K562 (cell line): ENCODE measurements around the gene DALRD3. TPM values are rescaled to one million over a fixed set of nuclear protein-coding genes. Genes with fewer than 3 reads are reported as not detected.
A peak's percentile ranks its signal among the peaks of the same experiment; 100 is the strongest.

ENCODE experiments used
- ATAC-seq: fragments of 200-7000 bp; cut with Tn5 transposase; 3 replicates; pipeline ENCODE4 v1.9.1; 2020; ENCODE audit warnings: moderate library complexity
- BruUV-seq: library from RNA; stranded (reverse); fragments of 400-500 nt; replicated peaks from 2 replicates; lab custom pipeline; 2021; lab: Mats Ljungman, UMichigan
- CTCF ChIA-PET: fragments of 300-600 bp; formaldehyde crosslinking; extraction: SDS; loops from one replicate; lab custom pipeline; 2021; ENCODE audit warnings: low intra/inter-chr PET ratio; lab: Yijun Ruan, JAX
- POLR2A ChIA-PET: fragments of 300-600, 350-650 bp; sonication (Branson Sonifier 250); formaldehyde crosslinking; extraction: SDS; loops from one replicate; lab custom pipeline; 2021; ENCODE audit warnings: antibody characterized with exemption, inconsistent platforms; lab: Yijun Ruan, JAX
- DNase-seq, 4 experiments: peaks; one replicate each; pipeline versions ENCODE4 v3.0.0 to v3.0.0-alpha.2; 2011 to 2018; ENCODE audit warnings: low spot score in 3 of 4, mixed read lengths in 3 of 4; ENCODE audit errors: extremely low read depth in 1 of 4
- FAIRE-seq: peaks from 2 replicates; lab custom pipeline; 2011; peaks lifted over from hg19 to GRCh38; lab: Jason Lieb, UNC
- H2AFZ ChIP-seq: 2 replicates; pipeline ENCODE4 v1.6.0; 2011; ENCODE audit warnings: low read depth, low read length, control low read depth, inconsistent platforms
- H3K27ac ChIP-seq: fragments of 200-600 bp; 3 replicates; pipeline ENCODE4 v1.8.0; 2011; ENCODE audit warnings: low read depth, mild to moderate bottlenecking, control low read depth, inconsistent platforms, low read length, moderate library complexity, mixed read lengths; ENCODE audit errors: extremely low read depth
- H3K27me3 ChIP-seq, 2 experiments: fragments of 300-600 bp in 1 of 2; 2 replicates in 1 of 2; 3 replicates in 1 of 2; pipeline versions ENCODE4 v1.6.0 to v1.8.0; 2011; ENCODE audit warnings: inconsistent platforms in 2 of 2, low read length in 2 of 2, mild to moderate bottlenecking in 1 of 2, mixed read lengths in 1 of 2, moderate library complexity in 1 of 2; ENCODE audit not compliant: control insufficient read depth in 2 of 2, insufficient read depth in 2 of 2
- H3K36me3 ChIP-seq: fragments of 300-600 bp; 3 replicates; pipeline ENCODE4 v1.8.0; 2011; ENCODE audit warnings: mild to moderate bottlenecking, low read length, inconsistent platforms; ENCODE audit not compliant: control insufficient read depth, insufficient read depth
- H3K4me1 ChIP-seq, 2 experiments: fragments of 200-600 bp in 1 of 2; replicated peaks in 1 of 2; 2 replicates in 1 of 2; 3 replicates in 1 of 2; pipeline versions ENCODE4 v1.5.1 to v1.8.0; 2011; ENCODE audit warnings: inconsistent platforms in 2 of 2, low read length in 2 of 2, mild to moderate bottlenecking in 1 of 2, mixed read lengths in 1 of 2, moderate library complexity in 1 of 2; ENCODE audit not compliant: control insufficient read depth in 2 of 2, insufficient read depth in 2 of 2
- H3K4me2 ChIP-seq: 2 replicates; pipeline ENCODE4 v1.6.1; 2011; ENCODE audit warnings: low read length, control low read depth, inconsistent platforms, mixed read lengths; ENCODE audit not compliant: insufficient read depth
- H3K4me3 ChIP-seq: fragments of 200-600 bp; sonication (generic), shearing (Covaris generic); 2 replicates; pipeline ENCODE4 v1.5.1; 2016; ENCODE audit warnings: control low read depth, inconsistent platforms
- H3K79me2 ChIP-seq: fragments of 200-600 bp; 3 replicates; pipeline ENCODE4 v1.8.0; 2011; ENCODE audit warnings: low read length, inconsistent platforms; ENCODE audit not compliant: control insufficient read depth, insufficient read depth
- H3K9ac ChIP-seq, 2 experiments: 2 replicates each; pipeline versions ENCODE4 v1.6.0 to v1.6.1; 2011; ENCODE audit warnings: low read depth in 2 of 2, low read length in 2 of 2, control low read depth in 1 of 2, inconsistent platforms in 1 of 2, mild to moderate bottlenecking in 1 of 2, mixed read lengths in 1 of 2; ENCODE audit not compliant: insufficient read depth in 1 of 2
- H3K9me1 ChIP-seq: one replicate; pipeline ENCODE4 v1.6.0; 2011; ENCODE audit warnings: inconsistent platforms, mild to moderate bottlenecking, low read length, moderate library complexity; ENCODE audit not compliant: control insufficient read depth, insufficient read depth
- H3K9me3 ChIP-seq: replicated peaks from 2 replicates; pipeline ENCODE4 v1.5.1; 2011; ENCODE audit warnings: low read depth, low read length, inconsistent platforms; ENCODE audit not compliant: control insufficient read depth, insufficient read depth
- H4K20me1 ChIP-seq: replicated peaks from 2 replicates; pipeline ENCODE4 v1.6.1; 2011; ENCODE audit warnings: low read length, inconsistent platforms, mixed read lengths; ENCODE audit not compliant: control insufficient read depth, insufficient read depth
- E2F3 ChIP-seq: fragments of 250-450 bp; sonication (Bioruptor Pico); IDR thresholded peaks from 2 replicates; pipeline ENCODE4 v1.4.0; 2020; ENCODE audit warnings: mild to moderate bottlenecking
- GABPA ChIP-seq: fragments of 200-800 bp; sonication (Bioruptor generic); conservative IDR thresholded peaks from 2 replicates; pipeline ENCODE4 v1.6.1; 2016; ENCODE audit warnings: low read depth, missing genetic modification characterization, missing compliant biosample characterization
- GATA2 ChIP-seq: sonication (generic); formaldehyde crosslinking; IDR thresholded peaks from 2 replicates; pipeline ENCODE4 v1.4.0; 2020; ENCODE audit warnings: mild to moderate bottlenecking, missing genetic modification reagents
- HCFC1 ChIP-seq: IDR thresholded peaks from 2 replicates; pipeline ENCODE4 v1.6.1; 2012; ENCODE audit warnings: low read depth, low read length, improper control_type of control experiment
- NFIC ChIP-seq: fragments of 450-650 bp; IDR thresholded peaks from 2 replicates; pipeline ENCODE4 v1.6.1; 2017; ENCODE audit warnings: mild to moderate bottlenecking, inconsistent platforms
- OTX1 ChIP-seq: fragments of 450-650 bp; formaldehyde crosslinking; IDR thresholded peaks from 2 replicates; pipeline ENCODE4 v1.4.0; 2022; ENCODE audit warnings: mild to moderate bottlenecking
- PRDM10 ChIP-seq: fragments of 450-650 bp; IDR thresholded peaks from 2 replicates; pipeline ENCODE4 v1.6.1; 2018; ENCODE audit not compliant: partially characterized antibody
- SRSF9 ChIP-seq: fragments of 200-400 bp; formaldehyde crosslinking; IDR thresholded peaks from 2 replicates; pipeline ENCODE4 v1.6.1; 2017; ENCODE audit warnings: low read depth, low read length, borderline replicate concordance
- TAL1 ChIP-seq: fragments of 450-650 bp; IDR thresholded peaks from 2 replicates; pipeline ENCODE4 v1.6.1; 2016; ENCODE audit warnings: mild to moderate bottlenecking
- TCF3 ChIP-seq: sonication (generic); formaldehyde crosslinking; IDR thresholded peaks from 2 replicates; pipeline ENCODE4 v1.4.0; 2020; ENCODE audit warnings: mild to moderate bottlenecking, missing genetic modification reagents
- TGIF2 ChIP-seq: sonication (generic); formaldehyde crosslinking; IDR thresholded peaks from 2 replicates; pipeline ENCODE4 v1.8.1; 2022; ENCODE audit warnings: mild to moderate bottlenecking, missing genetic modification reagents, moderate library complexity
- ZNF311 ChIP-seq: fragments of 250-450 bp; sonication (Bioruptor Pico); IDR thresholded peaks from 2 replicates; pipeline ENCODE4 v1.4.0; 2020; ENCODE audit warnings: mild to moderate bottlenecking, moderate library complexity
- WGBS: fragments of 100-300 bp; shearing (Covaris generic); methylation state at CpG from one replicate; pipeline ENCODE4 v1.1.6; 2016; ENCODE audit warnings: low coverage, mixed read lengths; ENCODE audit not compliant: insufficient coverage; ENCODE audit errors: missing lambda C conversion rate; 5-methylcytosine and 5-hydroxymethylcytosine counted together
- in situ Hi-C: fragments of 300-500 bp; cut with MboI; formaldehyde crosslinking; loops from 4 replicates; pipeline ENCODE4 v1.15.0; 2018; ENCODE audit warnings: inconsistent platforms, mixed read lengths
- intact Hi-C: fragments of 100-400 bp; cut with micrococcal nuclease; formaldehyde crosslinking; loops from 2 replicates; pipeline ENCODE4 v1.14.2; 2022
- polyA plus RNA-seq, 8 experiments: library from polyadenylated mRNA; depleted of rRNA in 4 of 8; stranded (reverse) in 5 of 8; unstranded in 3 of 8; fragments of >200 nt; fragmentation: Nextera tagmentation in 2 of 8; fragmentation: Illumina TruSeq in 1 of 8; extraction: Ambion mirVana in 2 of 8; extraction: Trizol in 1 of 8; gene quantifications; 2 replicates each; pipeline versions ENCODE4 v1.2.1 to v1.2.3, GENCODE V29; 2011 to 2014; ENCODE audit warnings: inconsistent platforms in 1 of 8, missing spikeins in 1 of 8
- total RNA-seq, 7 experiments: library from RNA; depleted of rRNA in 6 of 7; stranded (reverse); fragments of >200 nt in 6 of 7; fragmentation: Illumina TruSeq in 2 of 7; extraction: Trizol in 2 of 7; gene quantifications; 2 replicates each; pipeline versions ENCODE4 v1.2.1 to v1.2.3, GENCODE V29; 2011 to 2021; ENCODE audit warnings: low replicate concordance in 1 of 7
- TF ChIP-seq, protein P1 (sequence below): fragments of 200-800 bp; sonication (Bioruptor generic); IDR thresholded peaks from 2 replicates; pipeline ENCODE4 v1.6.1; 2017; ENCODE audit warnings: missing genetic modification characterization, missing compliant biosample characterization
- TF ChIP-seq, protein P2 (sequence below): fragments of 450-650 bp; formaldehyde crosslinking; IDR thresholded peaks from 2 replicates; pipeline ENCODE4 v1.4.0; 2020; ENCODE audit warnings: mild to moderate bottlenecking, moderate library complexity

Gene DALRD3
- total and polyA plus RNA-seq, 9 of the 15 experiments (the other 6 are each of a cell fraction or from before 2014, with no cell fraction given) = 6.6 to 31.3 (median 14.4) TPM

DNA sequence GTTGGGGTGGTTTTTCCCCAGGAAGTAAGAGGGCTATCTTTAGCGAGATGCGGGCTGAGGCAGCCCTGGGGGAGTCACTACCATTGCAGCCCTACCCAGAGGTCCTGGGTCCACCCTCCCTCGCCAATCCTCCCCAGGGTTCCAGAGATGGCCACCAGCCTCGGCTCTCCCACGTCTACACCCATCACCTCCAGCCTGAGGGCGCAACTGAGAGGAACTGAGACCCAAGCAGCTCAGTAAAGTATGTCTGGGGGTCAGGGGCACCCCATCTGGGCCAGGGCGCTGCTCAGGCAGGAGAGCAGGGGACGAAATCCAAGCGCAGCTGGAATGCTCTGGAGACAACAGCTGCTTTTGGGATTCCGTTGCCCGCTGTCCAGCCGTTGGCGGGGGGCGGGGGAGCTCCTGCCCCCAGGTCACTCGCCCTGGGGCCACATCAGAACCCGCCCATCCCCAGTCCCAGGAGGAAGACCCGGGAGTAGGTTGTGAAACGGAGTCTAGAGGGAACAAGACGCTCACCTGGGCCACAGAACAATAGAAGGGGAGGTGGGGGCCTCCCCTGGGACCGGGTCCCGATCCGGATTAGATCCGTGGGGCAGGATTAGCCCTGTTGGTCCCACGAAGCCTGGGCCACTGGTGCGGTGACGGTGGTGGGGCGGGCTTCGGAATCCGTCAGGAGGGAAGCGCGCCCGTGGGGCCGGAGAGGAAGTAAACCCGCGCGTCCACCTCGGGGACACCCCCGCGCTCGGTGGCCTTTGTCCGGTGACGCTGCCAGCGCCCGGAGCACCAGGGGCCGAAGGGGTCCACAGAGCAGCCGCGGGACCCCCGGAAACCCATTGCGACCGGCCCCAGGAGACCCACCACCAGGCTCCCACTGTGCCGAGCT is 2.2 kb upstream of the DALRD3 start:
- Histone ChIP-seq H3K9ac (peak overlapping the region; percentile 98 to 99), H3K9me1 (peaks cover 8% of the 10 kb centered on the region), H3K79me2 (peaks cover 75% of the 10 kb centered on the region), H3K9me3 (no peaks in the 10 kb centered on the region), H2AFZ (no peak overlapping the region; the same call in 1 of the 2 replicates), H4K20me1 (peaks cover 14% of the 10 kb centered on the region), H3K27me3 (no peaks in the 10 kb centered on the region), H3K4me2 (peak overlapping the region; percentile 92), H3K4me3 (peak overlapping the region; percentile 74), H3K36me3 (peaks cover 42% of the 10 kb centered on the region; the same call in 2 of the 3 replicates), H3K27ac (peak overlapping the region; percentile 99), H3K4me1 (peaks cover 8 to 64% of the 10 kb centered on the region in 2 experiments; a peak in 4 of 5 replicates)
- 0% methylated on average over 38 of the region's 51 CpGs for WGBS
- in situ Hi-C loops = no loop called here
- TSS peak; percentile 82 for BruUV-seq
- ChIA-PET POLR2A (interaction anchor here (0.5 to 8.4 kb wide), 10 partner anchors 8 to 451 kb away, joined by 3 to 104 read pairs (median 7); partner anchors contain the start of genes ARIH2, IMPDH2, QRICH1 and WDR6), CTCF (no interaction called here)
- intact Hi-C loops = loop anchor here (10.0 kb wide), 1 partner anchor 144 kb away; the partner anchor contains the start of gene CCDC71
- ATAC-seq = peak; percentile 11
- peak; percentile 38 to 56 (median 46) for DNase-seq
- peak; percentile 83 for FAIRE-seq
- TF ChIP-seq, protein P1, sequence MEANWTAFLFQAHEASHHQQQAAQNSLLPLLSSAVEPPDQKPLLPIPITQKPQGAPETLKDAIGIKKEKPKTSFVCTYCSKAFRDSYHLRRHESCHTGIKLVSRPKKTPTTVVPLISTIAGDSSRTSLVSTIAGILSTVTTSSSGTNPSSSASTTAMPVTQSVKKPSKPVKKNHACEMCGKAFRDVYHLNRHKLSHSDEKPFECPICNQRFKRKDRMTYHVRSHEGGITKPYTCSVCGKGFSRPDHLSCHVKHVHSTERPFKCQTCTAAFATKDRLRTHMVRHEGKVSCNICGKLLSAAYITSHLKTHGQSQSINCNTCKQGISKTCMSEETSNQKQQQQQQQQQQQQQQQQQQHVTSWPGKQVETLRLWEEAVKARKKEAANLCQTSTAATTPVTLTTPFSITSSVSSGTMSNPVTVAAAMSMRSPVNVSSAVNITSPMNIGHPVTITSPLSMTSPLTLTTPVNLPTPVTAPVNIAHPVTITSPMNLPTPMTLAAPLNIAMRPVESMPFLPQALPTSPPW (CRISPR knock-in tag) = peak; percentile 22; the same call in 1 of the 2 replicates
- TF ChIP-seq E2F3 (CRISPR knock-in tag) = 0 out of 2 replicates have a peak, but pooled peaks have one; percentile 36
- 0 out of 2 replicates have a peak, but pooled peaks have one; percentile 20 for TF ChIP-seq OTX1 (CRISPR knock-in tag)
- no peak for TF ChIP-seq NFIC
- 0 out of 2 replicates have a peak, but pooled peaks have one; percentile 75 for TF ChIP-seq TGIF2 (CRISPR knock-in tag)
- TF ChIP-seq PRDM10 = peak; percentile 94
- no peak for TF ChIP-seq SRSF9
- TF ChIP-seq GABPA (tag) = peak; percentile 16
- 0 out of 2 replicates have a peak, but pooled peaks have one; percentile 4 for TF ChIP-seq TCF3
- no peak for TF ChIP-seq ZNF311 (CRISPR knock-in tag)
- no peak for TF ChIP-seq HCFC1
- no peak for TF ChIP-seq GATA2 (CRISPR knock-in tag)
- TF ChIP-seq TAL1 = no peak
- TF ChIP-seq, protein P2, sequence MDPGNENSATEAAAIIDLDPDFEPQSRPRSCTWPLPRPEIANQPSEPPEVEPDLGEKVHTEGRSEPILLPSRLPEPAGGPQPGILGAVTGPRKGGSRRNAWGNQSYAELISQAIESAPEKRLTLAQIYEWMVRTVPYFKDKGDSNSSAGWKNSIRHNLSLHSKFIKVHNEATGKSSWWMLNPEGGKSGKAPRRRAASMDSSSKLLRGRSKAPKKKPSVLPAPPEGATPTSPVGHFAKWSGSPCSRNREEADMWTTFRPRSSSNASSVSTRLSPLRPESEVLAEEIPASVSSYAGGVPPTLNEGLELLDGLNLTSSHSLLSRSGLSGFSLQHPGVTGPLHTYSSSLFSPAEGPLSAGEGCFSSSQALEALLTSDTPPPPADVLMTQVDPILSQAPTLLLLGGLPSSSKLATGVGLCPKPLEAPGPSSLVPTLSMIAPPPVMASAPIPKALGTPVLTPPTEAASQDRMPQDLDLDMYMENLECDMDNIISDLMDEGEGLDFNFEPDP = 0 out of 2 replicates have a peak, but pooled peaks have one; percentile 36
